ENCODE measurements around the gene CST7.
"Not testable (repeated sequence)": the region's sequence is repeated elsewhere in the genome, so short reads cannot be mapped to it uniquely, and the experiment has no call there.

The CST7 gene

DNA sequence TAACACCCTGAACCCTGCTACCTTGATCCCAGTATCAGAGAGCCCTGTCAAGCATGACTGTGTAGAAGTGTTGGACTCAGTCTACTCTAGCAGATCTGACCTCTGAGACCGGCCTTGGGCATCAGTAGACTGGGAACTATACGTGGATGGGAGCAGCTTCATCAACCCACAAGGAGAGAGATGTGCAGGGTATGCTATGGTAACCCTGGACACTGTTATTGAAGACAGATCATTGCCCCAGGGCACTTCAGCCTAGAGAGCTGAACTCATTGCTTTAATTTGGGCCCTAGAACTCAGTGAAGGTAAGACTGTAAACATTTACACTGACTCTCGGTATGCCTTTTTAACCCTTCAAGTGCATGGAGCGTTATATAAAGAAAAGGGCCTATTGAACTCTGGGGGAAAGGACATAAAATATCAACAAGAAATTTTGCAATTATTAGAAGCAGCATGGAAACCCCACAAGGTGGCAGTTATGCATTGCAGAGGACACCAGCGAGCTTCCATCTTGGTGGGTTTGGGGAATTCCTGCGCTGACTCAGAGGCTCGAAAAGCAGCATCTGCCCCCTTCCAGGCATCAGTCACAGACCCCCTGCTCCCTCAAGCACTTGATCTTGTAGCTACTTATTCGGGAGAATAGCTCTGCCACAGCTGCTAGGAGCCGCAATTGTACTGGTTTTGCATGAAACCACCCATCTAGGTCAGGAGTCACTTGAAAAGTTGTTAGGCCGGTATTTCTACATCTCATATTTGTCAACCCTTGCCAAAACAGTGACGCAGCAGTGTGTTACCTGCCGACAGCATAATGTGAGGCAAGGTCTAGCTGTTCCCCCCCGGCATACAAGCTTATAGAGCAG, 19.0 kb upstream of the CST7 start:
- DNase-seq; H3K27me3 ChIP-seq (ENCODE audit: insufficient read depth, low read length, poor library complexity); H3K4me2 ChIP-seq (ENCODE audit: insufficient read depth, low read length); H3K9me3 ChIP-seq (ENCODE audit: insufficient read depth, low read length, severe bottlenecking); H3K36me3 ChIP-seq (ENCODE audit: insufficient read depth, low read length); H3K9ac ChIP-seq (ENCODE audit: low read depth, low read length); H4K20me1 ChIP-seq (ENCODE audit: insufficient read depth, low read length); H3K79me2 ChIP-seq (ENCODE audit: insufficient read depth, low read length); H2AFZ ChIP-seq (ENCODE audit: low read depth, low read length); ATAC-seq (ENCODE audit: insufficient read depth, low read depth); H3K4me3 ChIP-seq (ENCODE audit: low read depth in 1 of 2, low read length in 2 of 2); H3K27ac ChIP-seq (ENCODE audit: low read length): not testable (repeated sequence)
- TF ChIP-seq CTCF (IDR thresholded peaks at IDR 0.05; ENCODE audit: borderline replicate concordance, extremely low read depth, low read length, poor library complexity, severe bottlenecking) = peak; percentile 36
- H3K4me1 ChIP-seq (ENCODE audit: insufficient read depth, low read length) = peaks cover 25% of the 10 kb centered on the region

DNA sequence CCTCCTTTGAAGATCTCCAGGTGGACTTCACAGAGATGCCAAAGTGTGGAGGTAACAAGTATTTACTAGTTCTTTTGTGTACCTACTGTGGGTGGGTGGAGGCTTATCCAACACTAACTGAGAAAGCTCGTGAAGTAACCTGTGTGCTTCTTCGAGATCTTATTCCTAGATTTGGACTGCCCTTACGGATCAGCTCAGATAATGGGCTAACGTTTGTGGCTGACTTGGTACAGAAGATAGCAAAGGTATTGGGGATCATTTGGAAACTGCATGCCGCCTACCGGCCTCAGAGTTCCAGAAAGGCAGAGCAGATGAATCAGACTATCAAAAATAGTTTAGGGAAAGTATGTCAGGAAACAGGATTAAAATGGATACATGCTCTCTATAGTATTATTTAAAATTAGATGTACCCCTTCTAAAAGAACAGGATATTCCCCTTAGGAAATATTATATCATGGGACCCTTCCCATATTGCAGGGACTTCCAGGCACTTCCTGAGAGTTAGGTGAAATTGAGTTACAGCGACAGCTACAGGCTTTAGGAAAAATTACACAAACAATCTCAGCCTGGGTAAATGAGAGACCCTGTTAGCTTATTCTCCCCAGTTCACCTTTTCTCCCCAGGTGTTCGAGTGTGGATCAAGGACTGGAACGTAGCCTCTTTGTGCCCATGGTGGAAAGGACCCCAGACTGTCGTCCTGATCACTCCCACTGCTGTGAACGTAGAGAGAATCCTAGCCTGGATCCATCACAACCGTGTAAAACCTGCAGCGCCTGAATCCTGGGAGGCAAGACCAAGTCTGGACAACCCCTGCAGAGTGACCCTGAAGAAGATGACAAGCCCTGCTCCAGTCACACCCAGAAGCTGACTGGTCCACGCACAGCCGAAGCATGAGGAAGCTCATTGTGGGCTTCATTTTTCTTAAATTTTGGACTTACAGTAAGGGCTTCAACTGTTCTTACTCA, 18.1 kb upstream of the CST7 start:
- not testable (repeated sequence) for H3K4me3 ChIP-seq (ENCODE audit: low read depth in 1 of 2, low read length in 2 of 2); H3K27me3 ChIP-seq (ENCODE audit: insufficient read depth, low read length, poor library complexity); H3K36me3 ChIP-seq (ENCODE audit: insufficient read depth, low read length); H3K4me2 ChIP-seq (ENCODE audit: insufficient read depth, low read length); H3K9ac ChIP-seq (ENCODE audit: low read depth, low read length); DNase-seq; H3K27ac ChIP-seq (ENCODE audit: low read length); H3K9me3 ChIP-seq (ENCODE audit: insufficient read depth, low read length, severe bottlenecking); H4K20me1 ChIP-seq (ENCODE audit: insufficient read depth, low read length); H2AFZ ChIP-seq (ENCODE audit: low read depth, low read length); H3K79me2 ChIP-seq (ENCODE audit: insufficient read depth, low read length); ATAC-seq (ENCODE audit: insufficient read depth, low read depth)
- TF ChIP-seq CTCF (IDR thresholded peaks at IDR 0.05; ENCODE audit: borderline replicate concordance, extremely low read depth, low read length, poor library complexity, severe bottlenecking) = peak; percentile 49
- H3K4me1 ChIP-seq (ENCODE audit: insufficient read depth, low read length) = peaks cover 25% of the 10 kb centered on the region

DNA sequence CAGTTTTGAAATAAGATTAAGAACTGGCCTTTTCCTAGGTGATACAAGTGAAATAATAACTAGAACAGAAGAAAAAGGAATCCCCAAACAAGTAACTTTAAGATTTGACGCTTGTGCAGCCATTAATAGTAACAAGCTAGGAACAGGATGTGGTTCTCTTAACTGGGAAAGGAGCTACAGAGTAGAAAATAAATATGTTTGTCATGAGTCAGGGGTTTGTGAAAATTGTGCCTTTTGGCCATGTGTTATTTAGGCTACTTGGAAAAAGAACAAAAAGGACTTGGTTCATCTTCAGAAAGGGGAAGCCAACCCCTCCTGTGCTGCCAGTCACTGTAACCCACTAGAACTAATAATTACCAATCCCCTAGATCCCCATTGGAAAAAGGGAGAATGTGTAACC, 17.2 kb upstream of the CST7 start:
- H2AFZ ChIP-seq (ENCODE audit: low read depth, low read length) = not testable (repeated sequence)
- 0 out of 2 replicates have a peak overlapping the region, but pooled peaks have one; percentile 16 for H3K4me2 ChIP-seq (ENCODE audit: insufficient read depth, low read length)

GRCh38 chr20:24933266-24933908, 15.7 kb upstream of the CST7 start:
- ATAC-seq (ENCODE audit: insufficient read depth, low read depth) = no peak
- Histone ChIP-seq H4K20me1 (ENCODE audit: insufficient read depth, low read length) (no peaks in the 10 kb centered on the region), H3K4me2 (ENCODE audit: insufficient read depth, low read length) (no peak overlapping the region), H3K36me3 (ENCODE audit: insufficient read depth, low read length) (no peaks in the 10 kb centered on the region), H3K4me1 (ENCODE audit: insufficient read depth, low read length) (peaks cover 25% of the 10 kb centered on the region), H3K27me3 (ENCODE audit: insufficient read depth, low read length, poor library complexity) (no peaks in the 10 kb centered on the region), H3K79me2 (ENCODE audit: insufficient read depth, low read length) (no peaks in the 10 kb centered on the region), H3K9me3 (ENCODE audit: insufficient read depth, low read length, severe bottlenecking) (peaks cover 5% of the 10 kb centered on the region), H2AFZ (ENCODE audit: low read depth, low read length) (no peak overlapping the region), H3K9ac (ENCODE audit: low read depth, low read length) (no peak overlapping the region), H3K27ac (ENCODE audit: low read length) (no peak overlapping the region), H3K4me3 (ENCODE audit: low read depth in 1 of 2, low read length in 2 of 2) (no peak overlapping the region)
- TF ChIP-seq EZH2 (IDR thresholded peaks at IDR 0.05; ENCODE audit: borderline replicate concordance, low read depth, low read length, severe bottlenecking) (no peak), CTCF (IDR thresholded peaks at IDR 0.05; ENCODE audit: borderline replicate concordance, extremely low read depth, low read length, poor library complexity, severe bottlenecking) (no peak)
- no peak for DNase-seq

More for the DNA sequence above, 17.2 kb upstream of the CST7 start:
- H3K79me2 ChIP-seq (ENCODE audit: insufficient read depth, low read length); DNase-seq; H4K20me1 ChIP-seq (ENCODE audit: insufficient read depth, low read length); ATAC-seq (ENCODE audit: insufficient read depth, low read depth); H3K36me3 ChIP-seq (ENCODE audit: insufficient read depth, low read length); H3K27me3 ChIP-seq (ENCODE audit: insufficient read depth, low read length, poor library complexity); H3K9ac ChIP-seq (ENCODE audit: low read depth, low read length); H3K9me3 ChIP-seq (ENCODE audit: insufficient read depth, low read length, severe bottlenecking); H3K4me3 ChIP-seq (ENCODE audit: low read depth in 1 of 2, low read length in 2 of 2): not testable (repeated sequence)
- Histone ChIP-seq H3K27ac (ENCODE audit: low read length) (peak overlapping the region; percentile 63), H3K4me1 (ENCODE audit: insufficient read depth, low read length) (peaks cover 25% of the 10 kb centered on the region)

Data from DND-41 (cell line).